Breast epithelium (tissue), 4 donors: ENCODE measurements around the gene ALG12. TPM values are rescaled to one million over a fixed set of nuclear protein-coding genes. Genes with fewer than 3 reads are reported as not detected.

Experiments
- DNase-seq, 2 donors: peaks; one replicate each; pipeline ENCODE4 v3.0.0-alpha.2; 2019; ENCODE audit warnings: low spot score in 2 of 2
- H3K27ac ChIP-seq, 2 donors: fragments of 200-600 bp; sonication (generic) in 1 of 2; one replicate each; pipeline ENCODE4 v1.5.1; 2016 to 2019; ENCODE audit warnings: mild to moderate bottlenecking in 1 of 2
- H3K27me3 ChIP-seq, 2 donors: fragments of 200-600 bp; sonication (generic) in 1 of 2; one replicate each; pipeline versions ENCODE4 v1.5.1 to v1.6.0; 2017 to 2019; ENCODE audit warnings: control low read depth in 1 of 2, mild to moderate bottlenecking in 1 of 2
- H3K36me3 ChIP-seq: fragments of 200-600 bp; one replicate; pipeline ENCODE4 v1.5.1; 2019
- H3K4me1 ChIP-seq, 2 donors: fragments of 200-600 bp; sonication (generic); one replicate each; pipeline ENCODE4 v1.5.1; 2016 to 2019; ENCODE audit warnings: control low read depth in 1 of 2
- H3K4me3 ChIP-seq, 3 donors: fragments of 200-600 bp; sonication (generic); 1 replicate in 2 of 3; 2 replicates in 1 of 3; pipeline ENCODE4 v1.5.1; 2016 to 2019; ENCODE audit warnings: mild to moderate bottlenecking in 3 of 3, moderate library complexity in 2 of 3
- H3K9me3 ChIP-seq, 2 donors: fragments of 200-600 bp; sonication (generic) in 1 of 2; one replicate each; pipeline ENCODE4 v1.5.1; 2016 to 2019; ENCODE audit warnings: control low read depth in 1 of 2
- CTCF ChIP-seq, 3 donors: fragments of 450-650 bp; IDR thresholded peaks; one replicate each; pipeline ENCODE4 v1.5.1; 2016 to 2017; ENCODE audit warnings: antibody characterized with exemption in 3 of 3, mild to moderate bottlenecking in 3 of 3, moderate library complexity in 3 of 3
- POLR2A ChIP-seq: fragments of 450-650 bp; IDR thresholded peaks from one replicate; pipeline ENCODE4 v1.6.1; 2016; ENCODE audit warnings: antibody characterized with exemption, mild to moderate bottlenecking, moderate library complexity
- POLR2AphosphoS5 ChIP-seq, 3 donors: sonication (generic); formaldehyde crosslinking; IDR thresholded peaks; one replicate each; pipeline ENCODE4 v1.6.1; 2017; ENCODE audit warnings: antibody characterized with exemption in 3 of 3
- intact Hi-C: fragments of 100-400 bp; cut with DNase I; formaldehyde crosslinking; loops from one replicate; pipeline ENCODE4 v1.15.1; 2023; ENCODE audit warnings: low total_unique reads
- total RNA-seq, 3 donors: library from RNA; depleted of rRNA; stranded (reverse); fragments of >200 nt; gene quantifications; one replicate each; pipeline ENCODE4 v1.1.0, GENCODE V29; 2016

The ALG12 gene
- total RNA-seq, 3 donors from 2014 or later = 16.6 to 22.4 (median 19.7) TPM

- Histone ChIP-seq H3K4me1 (peaks cover 28 to 64% of the 10 kb centered on the region in 2 donors), H3K4me3 (peak overlapping the region in 1 of 3 donors; percentile 12), H3K36me3 (no peaks in the 10 kb centered on the region), H3K9me3 (no peaks in the 10 kb centered on the region), H3K27ac (peak overlapping the region; percentile 99), H3K27me3 (no peaks in the 10 kb centered on the region)
- intact Hi-C loops = loop anchor here (10.0 kb wide), 1 partner anchor 234 kb away; the partner anchor contains the start of gene TRABD
- peak; percentile 97 to 98 for DNase-seq
- no peak for TF ChIP-seq CTCF (IDR thresholded peaks at IDR 0.05)
- peak; percentile 63 to 89 (median 82) for TF ChIP-seq POLR2AphosphoS5 (IDR thresholded peaks at IDR 0.05)
- no peak for TF ChIP-seq POLR2A
Observed at GRCh38 chr22:49951000-49951677, 32.9 kb upstream of the ALG12 start.

GRCh38 chr22:49950396-49950994 lies 32.3 kb upstream of the ALG12 start:
- no peak overlapping the region for H3K4me3 ChIP-seq
- intact Hi-C loops = loop anchor here (10.0 kb wide), 1 partner anchor 234 kb away; the partner anchor contains the start of gene TRABD
- no peaks in the 10 kb centered on the region for H3K27me3 ChIP-seq
- H3K36me3 ChIP-seq = no peaks in the 10 kb centered on the region
- DNase-seq = no peak
- TF ChIP-seq POLR2AphosphoS5 (IDR thresholded peaks at IDR 0.05) (no peak), POLR2A (no peak), CTCF (IDR thresholded peaks at IDR 0.05) (no peak)
- peaks cover 28 to 68% of the 10 kb centered on the region in 2 donors for H3K4me1 ChIP-seq
- no peaks in the 10 kb centered on the region for H3K9me3 ChIP-seq
- peak overlapping the region; percentile 99 for H3K27ac ChIP-seq

- DNase-seq = no peak
- H3K36me3 ChIP-seq = no peaks in the 10 kb centered on the region
- intact Hi-C loops = loop anchor here (10.0 kb wide), 1 partner anchor 235 kb away; the partner anchor contains the start of gene TRABD
- H3K27ac ChIP-seq = peak overlapping the region; percentile 99
- TF ChIP-seq CTCF (IDR thresholded peaks at IDR 0.05) (no peak), POLR2AphosphoS5 (IDR thresholded peaks at IDR 0.05) (no peak), POLR2A (no peak)
- H3K9me3 ChIP-seq = no peaks in the 10 kb centered on the region
- no peaks in the 10 kb centered on the region for H3K27me3 ChIP-seq
- H3K4me1 ChIP-seq = peaks cover 23 to 64% of the 10 kb centered on the region in 2 donors
- H3K4me3 ChIP-seq = peak overlapping the region in 1 of 3 donors; percentile 3
Observed at GRCh38 chr22:49949914-49950292, 31.7 kb upstream of the ALG12 start.

GRCh38 chr22:49948958-49949913 lies 31.0 kb upstream of the ALG12 start:
- peak; percentile 88 to 91 for DNase-seq
- Histone ChIP-seq H3K4me3 (peak overlapping the region in 2 of 3 donors; percentile 51 to 66), H3K27me3 (no peaks in the 10 kb centered on the region), H3K27ac (peak overlapping the region; percentile 99), H3K9me3 (no peaks in the 10 kb centered on the region), H3K4me1 (peaks cover 17 to 59% of the 10 kb centered on the region in 2 donors), H3K36me3 (no peaks in the 10 kb centered on the region)
- TF ChIP-seq POLR2AphosphoS5 (IDR thresholded peaks at IDR 0.05) (peak in 1 of 3 donors; percentile 63), CTCF (IDR thresholded peaks at IDR 0.05) (no peak), POLR2A (peak; percentile 27)
- intact Hi-C loops = no loop called here
